Neural progenitor cell (in vitro differentiated cells): ENCODE measurements around the gene IDS. TPM values are rescaled to one million over a fixed set of nuclear protein-coding genes. Genes with fewer than 3 reads are reported as not detected.
A peak's percentile ranks its signal among the peaks of the same experiment; 100 is the strongest.

Experiments
- DNase-seq: peaks from one replicate; pipeline ENCODE4 v3.0.0-alpha.2; 2016; ENCODE audit warnings: low spot score
- H2AFZ ChIP-seq: fragments of 200-600 bp; sonication (generic); replicated peaks from 2 replicates; pipeline ENCODE4 v1.6.1; 2016; ENCODE audit warnings: antibody characterized with exemption
- H3F3A ChIP-seq: fragments of 200-600 bp; sonication (generic); 2 replicates; pipeline ENCODE4 v1.6.1; 2016; ENCODE audit warnings: antibody characterized with exemption, low read depth
- H3K27ac ChIP-seq: fragments of 200-600 bp; sonication (generic); 2 replicates; pipeline ENCODE4 v1.5.1; 2016; ENCODE audit warnings: mild to moderate bottlenecking
- H3K27me3 ChIP-seq: fragments of 200-600 bp; sonication (generic); 2 replicates; pipeline ENCODE4 v1.6.1; 2016; ENCODE audit warnings: mild to moderate bottlenecking, moderate library complexity
- H3K36me3 ChIP-seq: fragments of 200-600 bp; sonication (generic); 2 replicates; pipeline ENCODE4 v1.5.1; 2016
- H3K4me1 ChIP-seq: fragments of 200-600 bp; sonication (generic); 2 replicates; pipeline ENCODE4 v1.6.1; 2016; ENCODE audit warnings: mixed run types
- H3K4me2 ChIP-seq: fragments of 200-600 bp; sonication (generic); 2 replicates; pipeline ENCODE4 v1.6.1; 2016
- H3K4me3 ChIP-seq: fragments of 200-600 bp; sonication (generic); 2 replicates; pipeline ENCODE4 v1.5.1; 2016
- H3K79me2 ChIP-seq: fragments of 200-600 bp; sonication (generic); 2 replicates; pipeline ENCODE4 v1.6.1; 2016; ENCODE audit warnings: low read depth
- H3K9ac ChIP-seq: fragments of 200-600 bp; sonication (generic); 2 replicates; pipeline ENCODE4 v1.6.1; 2016
- H3K9me3 ChIP-seq: fragments of 200-600 bp; sonication (generic); 2 replicates; pipeline ENCODE4 v1.5.1; 2016; ENCODE audit warnings: low read depth
- H4K20me1 ChIP-seq: fragments of 200-600 bp; sonication (generic); 2 replicates; pipeline ENCODE4 v1.6.1; 2016; ENCODE audit warnings: low read depth
- H3K27ac Mint-ChIP-seq: 3 replicates; pipeline ENCODE4 v1.8.0; 2021; ENCODE audit warnings: mixed read lengths
- H3K27me3 Mint-ChIP-seq: 2 replicates; pipeline ENCODE4 v1.8.0; 2022; ENCODE audit warnings: low read depth, mild to moderate bottlenecking, inconsistent platforms, moderate library complexity, mixed read lengths; ENCODE audit not compliant: insufficient read depth
- H3K36me3 Mint-ChIP-seq: 3 replicates; pipeline ENCODE4 v1.8.0; 2021; ENCODE audit warnings: mixed read lengths
- H3K4me1 Mint-ChIP-seq: 3 replicates; pipeline ENCODE4 v1.8.0; 2021; ENCODE audit warnings: mixed read lengths
- H3K4me3 Mint-ChIP-seq: 3 replicates; pipeline ENCODE4 v1.8.0; 2021; ENCODE audit warnings: mild to moderate bottlenecking, moderate library complexity, mixed read lengths
- H3K9me3 Mint-ChIP-seq: 3 replicates; pipeline ENCODE4 v1.8.0; 2020; ENCODE audit warnings: mixed read lengths
- CTCF ChIP-seq: fragments of 200-600 bp; sonication (generic); IDR thresholded peaks from 2 replicates; pipeline ENCODE4 v1.5.1; 2017; ENCODE audit warnings: antibody characterized with exemption, mild to moderate bottlenecking
- EZH2 ChIP-seq: fragments of 200-600 bp; sonication (generic); IDR thresholded peaks from 2 replicates; pipeline ENCODE4 v1.6.1; 2017; ENCODE audit warnings: antibody characterized with exemption, mild to moderate bottlenecking, moderate library complexity
- EZH2phosphoT487 ChIP-seq: fragments of 200-600 bp; sonication (generic); IDR thresholded peaks from 2 replicates; pipeline ENCODE4 v1.6.1; 2017; ENCODE audit warnings: antibody characterized with exemption
- total RNA-seq: library from RNA; depleted of rRNA; stranded (reverse); fragments of >200 nt; gene quantifications from 2 replicates; pipeline ENCODE4 v1.2.3, GENCODE V29; 2015; ENCODE audit warnings: low replicate concordance

Gene IDS
- total RNA-seq, 1 donor from 2014 or later, result 14.5 TPM

GRCh38 chrX:149473092-149473491, 32.0 kb downstream of the IDS start:
- Mint-ChIP-seq H3K4me1 (peaks cover 7% of the 10 kb centered on the region), H3K27me3 (peaks cover 2% of the 10 kb centered on the region), H3K9me3 (peaks cover 7% of the 10 kb centered on the region), H3K4me3 (no peak overlapping the region), H3K27ac (no peak overlapping the region), H3K36me3 (peaks cover 5% of the 10 kb centered on the region)
- Histone ChIP-seq H3K27me3 (no peaks in the 10 kb centered on the region), H3K27ac (no peak overlapping the region), H3K4me3 (no peak overlapping the region), H3F3A (no peaks in the 10 kb centered on the region), H3K4me2 (no peak overlapping the region), H3K36me3 (no peaks in the 10 kb centered on the region), H2AFZ (no peak overlapping the region), H4K20me1 (no peaks in the 10 kb centered on the region), H3K79me2 (no peaks in the 10 kb centered on the region), H3K9ac (no peak overlapping the region), H3K9me3 (no peaks in the 10 kb centered on the region), H3K4me1 (no peaks in the 10 kb centered on the region)
- DNase-seq, result no peak
- TF ChIP-seq EZH2phosphoT487 (no peak), EZH2 (no peak), CTCF (no peak)

GRCh38 chrX:149472625-149473024, 32.5 kb downstream of the IDS start:
- TF ChIP-seq CTCF (no peak), EZH2phosphoT487 (no peak), EZH2 (no peak)
- H3K27me3 Mint-ChIP-seq, result peaks cover 2% of the 10 kb centered on the region

GRCh38 chrX:149471397-149471796, 33.7 kb downstream of the IDS start:
- Histone ChIP-seq H3K4me2 (no peak overlapping the region), H3K79me2 (no peaks in the 10 kb centered on the region), H2AFZ (no peak overlapping the region), H3K27me3 (no peaks in the 10 kb centered on the region), H3K9ac (no peak overlapping the region), H3K4me3 (no peak overlapping the region), H3K27ac (no peak overlapping the region), H3K9me3 (no peaks in the 10 kb centered on the region), H3K36me3 (no peaks in the 10 kb centered on the region), H3F3A (no peaks in the 10 kb centered on the region), H4K20me1 (no peaks in the 10 kb centered on the region), H3K4me1 (no peaks in the 10 kb centered on the region)
- DNase-seq, result no peak
- Mint-ChIP-seq H3K36me3 (peaks cover 3% of the 10 kb centered on the region), H3K4me1 (peaks cover 7% of the 10 kb centered on the region), H3K9me3 (peaks cover 7% of the 10 kb centered on the region), H3K4me3 (no peak overlapping the region), H3K27ac (no peak overlapping the region), H3K27me3 (peaks cover 2% of the 10 kb centered on the region)
- no peak for TF ChIP-seq EZH2phosphoT487
- TF ChIP-seq EZH2, result no peak

More at GRCh38 chrX:149472625-149473024, 32.5 kb downstream of the IDS start:
- Mint-ChIP-seq H3K27ac (no peak overlapping the region), H3K4me1 (peaks cover 7% of the 10 kb centered on the region), H3K4me3 (no peak overlapping the region), H3K36me3 (peaks cover 3% of the 10 kb centered on the region), H3K9me3 (peaks cover 7% of the 10 kb centered on the region)
- Histone ChIP-seq H4K20me1 (no peaks in the 10 kb centered on the region), H3K9me3 (no peaks in the 10 kb centered on the region), H3K4me3 (no peak overlapping the region), H3K9ac (no peak overlapping the region), H3K27me3 (no peaks in the 10 kb centered on the region), H3K4me2 (no peak overlapping the region), H3K36me3 (no peaks in the 10 kb centered on the region), H2AFZ (no peak overlapping the region), H3K79me2 (no peaks in the 10 kb centered on the region), H3K27ac (no peak overlapping the region), H3F3A (no peaks in the 10 kb centered on the region), H3K4me1 (no peaks in the 10 kb centered on the region)
- no peak for DNase-seq

- H3K27me3 ChIP-seq, result no peaks in the 10 kb centered on the region
- H3F3A ChIP-seq, result no peaks in the 10 kb centered on the region
- no peaks in the 10 kb centered on the region for H3K79me2 ChIP-seq
- peaks cover 3% of the 10 kb centered on the region for H3K36me3 Mint-ChIP-seq
- H2AFZ ChIP-seq, result no peak overlapping the region
- H3K4me1 ChIP-seq, result no peaks in the 10 kb centered on the region
- TF ChIP-seq CTCF (peak; percentile 79), EZH2phosphoT487 (no peak)
- H3K27ac Mint-ChIP-seq, result peak overlapping the region; percentile 42
- H3K4me3 Mint-ChIP-seq, result no peak overlapping the region
- no peak overlapping the region for H3K27ac ChIP-seq
- no peak overlapping the region for H3K4me3 ChIP-seq
- H3K9me3 Mint-ChIP-seq, result peaks cover 7% of the 10 kb centered on the region
- H3K27me3 Mint-ChIP-seq, result no peaks in the 10 kb centered on the region
- no peaks in the 10 kb centered on the region for H3K36me3 ChIP-seq
- H4K20me1 ChIP-seq, result no peaks in the 10 kb centered on the region
- peak; percentile 81 for DNase-seq
- H3K4me1 Mint-ChIP-seq, result peaks cover 7% of the 10 kb centered on the region
- H3K9ac ChIP-seq, result no peak overlapping the region
- no peaks in the 10 kb centered on the region for H3K9me3 ChIP-seq
- no peak overlapping the region for H3K4me2 ChIP-seq
Measured at GRCh38 chrX:149470955-149471354, 34.2 kb downstream of the IDS start.
